OCI-LY1 (cell line): ENCODE results near the gene KLRK1.
"Not testable (repeated sequence)": the region's sequence is repeated elsewhere in the genome, so short reads cannot be mapped to it uniquely, and the experiment has no call there.

Experiments
- CTCF ChIP-seq: fragments of 200-600 bp; sonication (generic), shearing (Covaris generic); IDR thresholded peaks from 2 replicates; pipeline ENCODE4 v1.5.1; 2017; ENCODE audit warnings: mild to moderate bottlenecking, antibody characterized with exemption, low read length, moderate library complexity, mixed read lengths
- EZH2 ChIP-seq: fragments of 200-600 bp; sonication (generic), shearing (Covaris generic); IDR thresholded peaks from 2 replicates; pipeline ENCODE4 v1.8.0; 2017; ENCODE audit warnings: borderline replicate concordance, mixed run types, mild to moderate bottlenecking, antibody characterized with exemption, low read length, moderate library complexity, mixed read lengths

GRCh38 chr12:10351457-10351856, 38.4 kb downstream of the KLRK1 start:
- not testable (repeated sequence) for TF ChIP-seq CTCF, EZH2
